ENCODE results near the gene WTIP.

Gene WTIP

DNA sequence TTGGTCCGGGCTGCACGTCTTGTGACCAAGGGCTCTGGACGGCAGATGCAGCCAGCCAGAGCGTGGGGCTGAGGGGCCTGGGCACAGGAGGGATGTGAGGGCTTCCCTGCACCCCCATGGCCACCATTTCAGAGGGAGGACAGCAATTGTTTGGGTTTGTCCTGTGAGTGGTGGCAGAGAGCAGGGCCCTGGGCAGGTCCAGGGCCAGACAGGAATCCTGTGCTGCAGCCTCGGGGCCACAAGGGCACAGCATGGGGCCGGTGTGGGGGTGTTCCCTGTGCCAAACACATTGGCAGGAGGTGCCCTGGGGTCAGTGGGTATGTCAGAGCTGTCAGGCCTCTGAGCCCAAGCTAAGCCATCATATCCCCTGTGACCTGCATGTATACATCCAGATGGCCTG lies 32.2 kb downstream of the WTIP start:
- H3K27me3 ChIP-seq (ENCODE audit: control insufficient read depth, insufficient read depth, low read length), result no peaks in the 10 kb centered on the region
- no peak overlapping the region for H2AFZ ChIP-seq
- H3K27ac ChIP-seq, result no peak overlapping the region
- no peaks in the 10 kb centered on the region for H3K4me1 ChIP-seq
- H3K9me3 ChIP-seq (ENCODE audit: control insufficient read depth, low read length), result no peaks in the 10 kb centered on the region
- H3K4me3 ChIP-seq (ENCODE audit: low read depth, low read length), result no peak overlapping the region
- TF ChIP-seq, protein P1, sequence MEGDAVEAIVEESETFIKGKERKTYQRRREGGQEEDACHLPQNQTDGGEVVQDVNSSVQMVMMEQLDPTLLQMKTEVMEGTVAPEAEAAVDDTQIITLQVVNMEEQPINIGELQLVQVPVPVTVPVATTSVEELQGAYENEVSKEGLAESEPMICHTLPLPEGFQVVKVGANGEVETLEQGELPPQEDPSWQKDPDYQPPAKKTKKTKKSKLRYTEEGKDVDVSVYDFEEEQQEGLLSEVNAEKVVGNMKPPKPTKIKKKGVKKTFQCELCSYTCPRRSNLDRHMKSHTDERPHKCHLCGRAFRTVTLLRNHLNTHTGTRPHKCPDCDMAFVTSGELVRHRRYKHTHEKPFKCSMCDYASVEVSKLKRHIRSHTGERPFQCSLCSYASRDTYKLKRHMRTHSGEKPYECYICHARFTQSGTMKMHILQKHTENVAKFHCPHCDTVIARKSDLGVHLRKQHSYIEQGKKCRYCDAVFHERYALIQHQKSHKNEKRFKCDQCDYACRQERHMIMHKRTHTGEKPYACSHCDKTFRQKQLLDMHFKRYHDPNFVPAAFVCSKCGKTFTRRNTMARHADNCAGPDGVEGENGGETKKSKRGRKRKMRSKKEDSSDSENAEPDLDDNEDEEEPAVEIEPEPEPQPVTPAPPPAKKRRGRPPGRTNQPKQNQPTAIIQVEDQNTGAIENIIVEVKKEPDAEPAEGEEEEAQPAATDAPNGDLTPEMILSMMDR (IDR thresholded peaks at IDR 0.05), result no peak
- no peak overlapping the region for H3K9ac ChIP-seq
- H3K4me2 ChIP-seq (ENCODE audit: low read length), result no peak overlapping the region
- H3K79me2 ChIP-seq, result no peaks in the 10 kb centered on the region
- no peaks in the 10 kb centered on the region for H3K36me3 ChIP-seq (ENCODE audit: control insufficient read depth, insufficient read depth, low read length)

DNA sequence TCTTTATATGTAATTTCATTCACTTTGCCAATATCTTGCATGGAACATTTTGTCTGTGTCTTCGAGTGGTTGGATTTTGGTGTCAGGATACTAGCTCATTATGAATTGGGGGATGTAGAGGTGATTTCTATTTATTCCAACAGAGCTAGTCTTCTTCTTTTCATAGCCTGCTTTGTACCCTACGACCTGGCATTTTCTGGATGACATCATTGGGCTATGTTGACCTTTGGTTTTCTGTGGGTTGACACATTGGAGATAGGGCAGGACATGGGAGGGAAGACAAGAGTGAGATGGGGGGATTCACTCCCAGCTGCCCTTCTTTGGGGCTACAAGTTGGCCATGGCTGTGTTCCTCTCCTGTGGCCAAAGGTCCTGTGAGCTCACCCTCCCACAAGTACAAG lies 38.0 kb downstream of the WTIP start:
- no peaks in the 10 kb centered on the region for H3K79me2 ChIP-seq
- no peaks in the 10 kb centered on the region for H3K4me1 ChIP-seq
- TF ChIP-seq, protein P1 (IDR thresholded peaks at IDR 0.05), result no peak
- H3K9me3 ChIP-seq (ENCODE audit: control insufficient read depth, low read length), result no peaks in the 10 kb centered on the region
- no peak overlapping the region for H2AFZ ChIP-seq
- H3K27ac ChIP-seq, result no peak overlapping the region
- no peak overlapping the region for H3K4me3 ChIP-seq (ENCODE audit: low read depth, low read length)
- H3K27me3 ChIP-seq (ENCODE audit: control insufficient read depth, insufficient read depth, low read length), result no peaks in the 10 kb centered on the region
- H3K4me2 ChIP-seq (ENCODE audit: low read length), result no peak overlapping the region
- H3K36me3 ChIP-seq (ENCODE audit: control insufficient read depth, insufficient read depth, low read length), result no peaks in the 10 kb centered on the region
- no peak overlapping the region for H3K9ac ChIP-seq

DNA sequence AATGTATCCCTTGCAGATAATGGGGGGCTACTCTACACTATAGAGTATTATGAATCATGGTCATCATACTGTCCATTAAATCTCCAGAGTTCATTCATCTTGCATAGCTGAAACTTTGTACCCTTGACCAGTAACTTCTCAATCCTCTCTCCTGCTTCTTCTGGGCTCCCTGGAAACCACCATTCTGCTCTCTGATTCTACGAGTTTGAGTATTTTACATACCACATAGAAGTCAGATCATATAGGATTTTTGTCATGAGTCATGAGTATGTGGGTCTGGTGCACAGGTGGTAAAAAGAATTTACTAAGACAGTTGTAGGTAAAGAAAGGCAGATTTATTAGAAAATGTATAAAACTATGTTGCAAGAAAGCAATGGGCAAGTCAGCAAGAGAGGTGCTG lies 41.9 kb downstream of the WTIP start:
- Histone ChIP-seq H3K36me3 (ENCODE audit: control insufficient read depth, insufficient read depth, low read length) (no peaks in the 10 kb centered on the region), H3K9ac (no peak overlapping the region), H3K27ac (no peak overlapping the region), H3K4me3 (ENCODE audit: low read depth, low read length) (no peak overlapping the region), H3K27me3 (ENCODE audit: control insufficient read depth, insufficient read depth, low read length) (no peaks in the 10 kb centered on the region), H3K4me2 (ENCODE audit: low read length) (no peak overlapping the region), H3K4me1 (no peaks in the 10 kb centered on the region), H3K9me3 (ENCODE audit: control insufficient read depth, low read length) (no peaks in the 10 kb centered on the region), H3K79me2 (no peaks in the 10 kb centered on the region), H2AFZ (no peak overlapping the region)
- TF ChIP-seq, protein P1 (IDR thresholded peaks at IDR 0.05), result no peak

DNA sequence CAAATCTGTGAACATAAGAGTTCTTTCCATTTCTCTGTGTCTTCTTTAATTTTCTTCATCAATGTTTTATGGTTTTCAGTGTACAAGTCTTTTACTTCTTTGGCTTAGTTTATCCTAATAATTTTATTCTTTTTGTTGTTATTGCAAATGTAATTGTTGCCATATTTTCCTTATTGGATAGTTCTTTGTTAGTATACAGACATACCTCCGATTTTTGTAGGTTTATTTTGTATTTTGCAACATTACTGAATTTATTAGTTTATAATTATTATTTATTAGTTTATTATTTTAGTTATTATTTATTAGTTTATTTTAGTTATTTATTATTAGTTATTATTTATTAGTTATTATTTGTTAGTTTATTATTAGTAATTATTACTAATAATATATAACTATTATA lies 43.4 kb downstream of the WTIP start:
- Histone ChIP-seq H3K27ac (no peak overlapping the region), H3K9me3 (ENCODE audit: control insufficient read depth, low read length) (no peaks in the 10 kb centered on the region), H3K4me2 (ENCODE audit: low read length) (no peak overlapping the region), H3K9ac (no peak overlapping the region), H3K79me2 (no peaks in the 10 kb centered on the region), H3K4me3 (ENCODE audit: low read depth, low read length) (no peak overlapping the region), H3K4me1 (no peaks in the 10 kb centered on the region), H3K27me3 (ENCODE audit: control insufficient read depth, insufficient read depth, low read length) (no peaks in the 10 kb centered on the region), H3K36me3 (ENCODE audit: control insufficient read depth, insufficient read depth, low read length) (no peaks in the 10 kb centered on the region), H2AFZ (no peak overlapping the region)
- TF ChIP-seq, protein P1 (IDR thresholded peaks at IDR 0.05), result no peak

DNA sequence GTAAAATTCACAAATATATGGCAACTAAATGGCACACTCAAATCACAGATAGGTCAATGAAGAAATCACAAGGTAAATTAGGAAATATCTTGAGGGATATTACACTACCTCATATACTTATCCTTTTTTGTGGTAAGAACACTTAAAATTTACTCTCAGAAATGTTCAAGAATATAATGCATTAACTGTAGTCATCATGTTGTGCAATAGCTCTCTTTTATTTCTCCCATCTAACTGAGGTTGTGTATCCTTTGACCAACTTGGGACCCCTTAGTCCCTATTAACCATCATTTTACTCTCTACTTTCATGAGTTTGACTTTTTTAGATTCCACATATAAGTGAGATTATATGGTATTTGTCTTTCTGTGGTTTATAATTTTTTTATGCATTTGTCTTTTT lies 52.6 kb downstream of the WTIP start:
- H3K79me2 ChIP-seq, result no peaks in the 10 kb centered on the region
- no peak overlapping the region for H3K4me3 ChIP-seq (ENCODE audit: low read depth, low read length)
- H3K4me2 ChIP-seq (ENCODE audit: low read length), result no peak overlapping the region
- TF ChIP-seq, protein P1 (IDR thresholded peaks at IDR 0.05), result no peak
- H3K27me3 ChIP-seq (ENCODE audit: control insufficient read depth, insufficient read depth, low read length), result no peaks in the 10 kb centered on the region
- H3K9ac ChIP-seq, result no peak overlapping the region
- H3K36me3 ChIP-seq (ENCODE audit: control insufficient read depth, insufficient read depth, low read length), result no peaks in the 10 kb centered on the region
- H3K9me3 ChIP-seq (ENCODE audit: control insufficient read depth, low read length), result no peaks in the 10 kb centered on the region
- no peaks in the 10 kb centered on the region for H3K4me1 ChIP-seq
- no peak overlapping the region for H3K27ac ChIP-seq
- no peak overlapping the region for H2AFZ ChIP-seq

Data from parathyroid adenoma (tissue), 2 donors.